Measurements from ENCODE around the gene RPL10. TPM values are rescaled to one million over a fixed set of nuclear protein-coding genes. Genes with fewer than 3 reads are reported as not detected.
"Not testable (repeated sequence)": the region's sequence is repeated elsewhere in the genome, so short reads cannot be mapped to it uniquely, and the experiment has no call there.

RPL10 gene
- polyA plus RNA-seq, 3 donors from 2014 or later: 2,085 to 3,021 (median 2,819) TPM

DNA sequence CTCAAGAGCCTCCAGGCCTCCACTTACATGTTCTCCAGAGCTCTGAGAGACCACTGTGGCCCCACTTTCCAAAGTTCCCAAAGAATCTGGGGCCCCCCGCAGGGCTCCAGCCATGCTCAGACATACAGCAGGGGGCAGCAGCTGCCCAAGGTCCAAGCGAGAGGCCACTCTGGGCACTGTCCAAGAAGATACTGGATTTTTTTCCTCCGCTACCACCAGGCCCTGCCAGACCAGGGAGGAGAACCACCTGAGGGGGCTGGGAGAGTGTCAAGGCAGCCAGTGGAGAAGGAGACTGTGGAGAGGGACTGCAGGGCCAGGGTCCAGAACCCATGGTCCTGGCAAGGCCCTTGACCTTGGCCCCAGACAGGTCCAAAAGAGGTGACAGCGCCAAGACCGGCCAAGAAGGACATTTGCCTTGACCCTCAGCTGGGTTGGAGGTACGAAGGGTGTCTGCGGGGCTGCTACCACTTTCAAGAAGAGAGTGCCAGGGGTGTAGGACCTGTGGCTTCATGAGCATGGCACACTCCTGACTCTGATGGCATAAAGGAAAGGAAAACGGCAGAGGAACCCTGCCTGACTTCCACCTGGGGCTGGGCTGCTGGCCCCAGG, 13.8 kb upstream of the RPL10 start:
- peaks cover 5 to 10% (median 8%) of the 10 kb centered on the region in 3 donors for H3K27me3 Mint-ChIP-seq (ENCODE audit: low read depth in 3 of 3)

DNA sequence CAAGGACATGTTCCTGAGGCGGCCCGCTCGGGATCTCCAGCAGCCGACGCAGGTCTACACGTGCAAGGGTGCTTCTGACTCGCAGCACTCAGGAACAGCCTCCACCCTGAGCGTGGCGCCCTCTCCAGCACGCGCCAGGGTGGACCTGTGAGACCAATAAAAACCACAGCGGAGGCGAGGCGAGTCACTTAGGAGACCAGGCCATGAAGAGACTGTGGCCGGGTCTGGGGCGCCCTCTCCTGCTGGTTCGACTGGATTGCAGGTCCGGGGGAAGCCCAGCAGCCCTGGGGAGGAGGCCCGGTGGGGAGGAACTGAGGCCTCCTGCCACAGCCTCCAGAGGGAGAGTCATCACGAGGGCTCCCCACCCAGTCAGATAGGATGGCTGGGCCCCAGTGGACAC, 10.1 kb upstream of the RPL10 start:
- not testable (repeated sequence) for H3K36me3 Mint-ChIP-seq; H3K4me3 Mint-ChIP-seq; H3K27ac Mint-ChIP-seq; H3K27me3 Mint-ChIP-seq (ENCODE audit: low read depth in 3 of 3); H3K4me1 Mint-ChIP-seq; DNase-seq; H3K9me3 Mint-ChIP-seq

More for the DNA sequence above, 13.8 kb upstream of the RPL10 start:
- H3K4me1 Mint-ChIP-seq: peaks cover 14 to 21% of the 10 kb centered on the region in 2 donors
- peak overlapping the region in 4 of 6 donors; percentile 65 to 71 (median 70) for H3K27ac Mint-ChIP-seq
- DNase-seq: no peak
- H3K4me3 Mint-ChIP-seq: no peak overlapping the region
- no peaks in the 10 kb centered on the region for H3K9me3 Mint-ChIP-seq
- peaks cover 0 to 3% (median 3%) of the 10 kb centered on the region in 3 donors for H3K36me3 Mint-ChIP-seq

DNA sequence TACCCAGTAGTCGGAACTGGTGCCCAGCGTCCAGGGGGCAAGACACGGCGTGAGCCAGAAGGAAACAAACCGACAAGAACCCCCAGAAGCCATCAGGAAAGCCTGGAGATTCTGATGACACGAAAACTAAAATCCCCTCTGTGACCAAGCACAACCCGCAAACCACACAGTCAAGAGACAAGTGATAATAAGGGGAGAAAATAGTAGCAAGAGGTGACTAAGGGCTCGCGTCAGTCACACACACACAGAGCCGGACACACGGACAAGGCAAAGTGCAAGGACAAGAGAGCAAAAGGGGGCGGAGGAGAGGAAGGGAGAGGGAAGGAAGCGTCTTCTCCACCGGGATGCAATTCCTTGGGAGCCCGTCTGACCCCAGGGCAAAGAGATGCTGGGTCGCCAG, 9.5 kb upstream of the RPL10 start:
- not testable (repeated sequence) for H3K36me3 Mint-ChIP-seq; H3K9me3 Mint-ChIP-seq; H3K4me1 Mint-ChIP-seq; H3K4me3 Mint-ChIP-seq; H3K27me3 Mint-ChIP-seq (ENCODE audit: low read depth in 3 of 3); DNase-seq; H3K27ac Mint-ChIP-seq

DNA sequence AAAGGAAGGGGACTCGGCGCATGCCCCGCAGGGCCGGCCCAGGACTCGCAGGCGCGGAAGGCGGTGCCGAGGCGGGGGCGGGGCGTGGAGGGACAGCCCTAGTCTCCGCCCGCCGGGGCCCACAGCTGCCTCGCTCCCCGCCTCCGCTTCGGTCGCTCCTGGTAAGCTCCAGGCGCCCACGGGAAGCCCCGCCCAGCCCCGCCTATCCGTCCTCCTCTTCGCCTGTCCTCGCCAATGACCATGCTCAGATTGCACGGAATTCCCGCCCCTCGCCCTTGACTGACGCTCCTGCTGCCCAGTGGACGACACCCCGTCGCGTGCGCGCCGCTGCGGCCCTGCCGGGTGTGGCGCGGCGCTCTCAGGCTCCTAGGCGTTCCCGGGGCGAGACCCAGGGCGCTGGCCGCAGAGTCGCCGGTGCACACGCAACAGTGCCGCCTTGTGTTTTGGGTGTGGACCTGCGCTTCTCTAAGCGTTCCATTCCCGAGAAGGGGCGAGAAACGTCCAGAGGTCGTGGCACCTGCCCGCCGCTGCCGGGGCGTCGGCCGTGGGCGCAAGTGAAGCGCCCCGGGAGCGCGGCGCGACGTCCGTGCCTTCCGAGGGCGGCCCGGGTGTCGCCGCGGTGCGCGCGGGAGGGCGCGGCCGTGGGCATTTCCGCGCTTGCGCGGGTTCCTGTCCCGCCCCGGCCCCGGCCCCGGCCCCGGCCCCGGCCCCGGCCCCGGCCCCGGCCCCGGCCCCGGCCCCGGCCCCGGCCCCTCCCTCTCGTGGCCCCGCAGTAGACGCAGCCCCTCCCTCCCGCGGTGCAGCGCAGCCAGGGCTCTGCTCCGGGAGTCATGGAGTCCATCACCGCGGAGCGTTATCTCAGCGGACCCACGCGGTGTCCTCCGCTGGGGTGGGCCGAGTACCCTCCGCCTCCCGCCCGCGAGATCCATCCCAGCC, 8.1 kb upstream of the RPL10 start:
- not testable (repeated sequence) for H3K27ac Mint-ChIP-seq; H3K9me3 Mint-ChIP-seq; H3K27me3 Mint-ChIP-seq (ENCODE audit: low read depth in 3 of 3); H3K4me1 Mint-ChIP-seq; H3K4me3 Mint-ChIP-seq; H3K36me3 Mint-ChIP-seq
- DNase-seq: peak; percentile 33 to 65 (median 55)

DNA sequence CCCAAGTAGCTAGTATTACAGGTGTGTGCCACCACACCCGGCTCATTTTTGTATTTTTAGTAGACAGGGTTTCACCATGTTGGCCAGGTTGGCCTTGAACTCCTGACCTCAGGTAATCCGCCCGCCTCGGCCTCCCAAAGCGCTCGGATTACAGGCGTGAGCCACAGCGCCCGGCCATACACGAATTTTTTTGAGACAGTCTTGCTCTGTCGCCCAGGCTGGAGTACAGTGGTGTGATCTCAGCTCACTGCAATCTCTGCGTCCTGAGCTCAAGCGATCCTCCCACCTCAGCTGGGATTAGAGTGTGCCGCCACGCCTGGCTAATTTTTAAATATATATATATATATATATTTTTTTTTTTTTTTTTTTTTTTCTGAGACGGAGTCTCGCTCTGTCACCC, 1.8 kb upstream of the RPL10 start:
- peaks cover 28 to 34% (median 32%) of the 10 kb centered on the region in 3 donors for H3K27me3 Mint-ChIP-seq (ENCODE audit: low read depth in 3 of 3)
- peak overlapping the region in 2 of 5 donors; percentile 95 to 98 for H3K4me3 Mint-ChIP-seq
- not testable (repeated sequence) for DNase-seq, H3K9me3 Mint-ChIP-seq
- H3K4me1 Mint-ChIP-seq: peaks cover 15 to 24% of the 10 kb centered on the region in 2 donors
- peak overlapping the region in 2 of 6 donors; percentile 99 for H3K27ac Mint-ChIP-seq
- H3K36me3 Mint-ChIP-seq: peaks cover 8 to 25% (median 13%) of the 10 kb centered on the region in 3 donors

DNA sequence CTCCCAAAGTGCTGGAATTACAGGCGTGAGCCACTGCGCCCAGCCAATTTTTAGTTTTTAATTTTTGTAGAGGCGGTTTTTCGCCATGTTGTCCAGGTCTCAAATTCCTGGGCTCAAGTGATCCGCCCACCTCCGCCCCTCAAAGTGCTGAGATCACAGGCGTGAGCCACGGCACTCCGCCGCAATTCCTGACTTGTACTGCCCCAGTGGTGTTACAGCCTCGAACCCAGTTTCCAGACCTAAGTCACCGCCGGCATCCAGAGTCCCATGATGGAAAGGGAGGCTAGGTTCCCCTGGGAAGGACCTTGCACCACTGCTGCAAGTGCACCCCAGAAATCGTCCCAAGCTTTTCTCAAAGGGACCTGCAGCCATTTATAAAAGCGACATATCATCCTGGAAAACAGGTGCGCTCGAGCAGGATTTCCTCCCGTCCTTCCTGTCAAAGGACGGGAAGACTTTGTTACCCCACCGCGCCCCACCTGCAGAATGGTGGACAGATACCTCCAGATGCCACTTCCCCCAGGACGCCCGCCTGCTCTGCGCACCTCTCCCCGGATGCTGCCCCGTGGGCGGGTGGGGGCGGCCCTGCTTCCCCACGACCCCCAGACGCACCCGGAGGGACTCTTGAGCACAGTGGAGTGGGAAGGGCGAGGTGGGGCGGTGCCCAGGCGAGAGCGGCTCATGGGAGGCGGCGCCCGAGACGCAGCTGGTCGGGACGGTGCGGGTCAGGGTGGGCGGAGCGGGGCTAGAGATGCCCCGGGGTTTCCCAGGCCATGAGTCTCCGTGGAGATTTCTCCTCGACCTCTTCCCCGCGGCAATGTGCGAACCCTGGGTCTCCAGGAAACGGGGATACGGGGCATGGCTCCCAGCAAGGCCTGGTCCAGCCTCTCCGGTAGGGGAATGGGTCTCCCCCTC, 947 bp upstream of the RPL10 start:
- peaks cover 28 to 34% (median 32%) of the 10 kb centered on the region in 3 donors for H3K27me3 Mint-ChIP-seq (ENCODE audit: low read depth in 3 of 3)
- H3K9me3 Mint-ChIP-seq: no peaks in the 10 kb centered on the region
- H3K4me3 Mint-ChIP-seq: peak overlapping the region; percentile 95 to 99 (median 98)
- peak; percentile 65 to 69 (median 67) for DNase-seq
- peak overlapping the region; percentile 97 to 100 (median 99) for H3K27ac Mint-ChIP-seq
- peaks cover 8 to 25% (median 13%) of the 10 kb centered on the region in 3 donors for H3K36me3 Mint-ChIP-seq
- H3K4me1 Mint-ChIP-seq: peaks cover 15 to 24% of the 10 kb centered on the region in 2 donors

DNA sequence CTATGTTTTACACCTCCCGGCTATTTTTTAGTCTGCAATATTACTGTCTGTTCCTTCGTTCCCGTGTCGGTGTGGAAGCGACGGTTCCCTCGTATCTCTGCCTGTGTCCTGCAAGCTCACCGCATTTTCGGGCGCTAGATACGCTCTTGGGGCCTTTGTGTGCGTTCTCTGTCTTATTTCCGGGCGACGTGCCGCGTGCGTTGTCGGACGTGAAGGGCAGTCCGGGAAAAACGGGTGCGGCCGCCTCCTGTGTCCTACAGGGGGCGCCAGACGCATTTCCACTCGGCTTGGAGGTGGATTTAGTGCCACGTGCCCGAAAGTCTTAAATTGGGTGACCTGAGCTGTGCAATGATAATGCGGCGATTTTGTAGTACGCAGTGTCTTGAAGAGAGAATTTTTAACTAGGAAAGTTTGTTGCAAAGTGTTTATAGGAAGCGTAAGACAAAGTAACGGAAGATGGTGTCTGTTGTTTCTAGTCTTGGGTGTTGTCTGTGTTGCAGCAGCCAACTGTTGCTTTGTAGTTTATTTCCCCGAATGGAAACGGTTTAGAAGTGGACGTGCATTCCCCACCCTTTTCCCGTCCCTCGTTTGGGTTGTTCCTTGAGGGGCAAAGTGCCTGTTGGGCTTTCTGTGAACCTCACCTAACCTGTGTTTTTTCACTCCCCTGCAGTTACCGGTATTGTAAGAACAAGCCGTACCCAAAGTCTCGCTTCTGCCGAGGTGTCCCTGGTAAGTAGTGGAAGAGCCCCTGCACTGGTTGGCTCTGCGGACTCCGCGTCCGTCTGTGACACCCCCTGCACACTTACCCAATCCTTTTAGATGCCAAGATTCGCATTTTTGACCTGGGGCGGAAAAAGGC, 720 bp downstream of the RPL10 start:
- no peaks in the 10 kb centered on the region for H3K9me3 Mint-ChIP-seq
- peaks cover 15 to 24% of the 10 kb centered on the region in 2 donors for H3K4me1 Mint-ChIP-seq
- peak overlapping the region; percentile 97 to 100 (median 99) for H3K27ac Mint-ChIP-seq
- peaks cover 32 to 34% (median 32%) of the 10 kb centered on the region in 3 donors for H3K27me3 Mint-ChIP-seq (ENCODE audit: low read depth in 3 of 3)
- H3K36me3 Mint-ChIP-seq: peaks cover 8 to 28% (median 13%) of the 10 kb centered on the region in 3 donors
- peak overlapping the region; percentile 95 to 99 (median 98) for H3K4me3 Mint-ChIP-seq
- DNase-seq: peak; percentile 78 to 84 (median 83)

DNA sequence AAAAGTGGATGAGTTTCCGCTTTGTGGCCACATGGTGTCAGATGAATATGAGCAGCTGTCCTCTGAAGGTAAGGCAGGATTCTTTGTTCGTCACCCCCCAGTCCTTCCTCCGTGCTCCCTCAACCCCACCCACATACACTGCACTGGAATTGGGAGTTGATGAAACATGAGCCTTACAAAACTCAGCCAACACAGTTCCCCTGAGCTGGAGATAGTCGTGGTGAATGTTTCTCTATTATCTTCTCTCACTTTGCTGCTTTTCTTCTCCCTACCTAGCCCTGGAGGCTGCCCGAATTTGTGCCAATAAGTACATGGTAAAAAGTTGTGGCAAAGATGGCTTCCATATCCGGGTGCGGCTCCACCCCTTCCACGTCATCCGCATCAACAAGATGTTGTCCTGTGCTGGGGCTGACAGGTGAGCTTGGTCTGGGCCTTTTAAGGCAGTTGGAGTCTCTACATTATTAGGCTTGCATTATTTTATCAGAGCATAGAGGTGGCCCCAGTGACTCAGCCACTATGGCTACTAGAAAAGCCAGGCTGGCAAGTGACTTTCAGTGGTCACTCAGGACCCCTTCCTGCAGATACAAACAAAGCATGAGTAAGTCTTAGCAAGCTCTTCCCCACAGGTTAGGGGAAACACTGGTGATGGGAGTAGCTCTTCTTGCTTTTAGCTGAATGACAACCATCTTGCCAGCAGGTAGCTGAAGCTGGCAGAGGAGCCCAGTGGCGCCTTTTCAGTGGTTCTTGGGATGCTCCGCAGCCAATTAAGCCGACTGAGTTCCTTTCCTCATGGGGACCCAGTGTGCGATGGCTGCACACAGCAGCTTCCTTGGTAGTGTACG, 1.6 kb downstream of the RPL10 start:
- peaks cover 32 to 35% (median 34%) of the 10 kb centered on the region in 3 donors for H3K27me3 Mint-ChIP-seq (ENCODE audit: low read depth in 3 of 3)
- no peak for DNase-seq
- peaks cover 15 to 24% of the 10 kb centered on the region in 2 donors for H3K4me1 Mint-ChIP-seq
- H3K9me3 Mint-ChIP-seq: no peaks in the 10 kb centered on the region
- peak overlapping the region; percentile 95 to 99 (median 98) for H3K4me3 Mint-ChIP-seq
- peak overlapping the region; percentile 97 to 100 (median 99) for H3K27ac Mint-ChIP-seq
- H3K36me3 Mint-ChIP-seq: peaks cover 8 to 28% (median 13%) of the 10 kb centered on the region in 3 donors

DNA sequence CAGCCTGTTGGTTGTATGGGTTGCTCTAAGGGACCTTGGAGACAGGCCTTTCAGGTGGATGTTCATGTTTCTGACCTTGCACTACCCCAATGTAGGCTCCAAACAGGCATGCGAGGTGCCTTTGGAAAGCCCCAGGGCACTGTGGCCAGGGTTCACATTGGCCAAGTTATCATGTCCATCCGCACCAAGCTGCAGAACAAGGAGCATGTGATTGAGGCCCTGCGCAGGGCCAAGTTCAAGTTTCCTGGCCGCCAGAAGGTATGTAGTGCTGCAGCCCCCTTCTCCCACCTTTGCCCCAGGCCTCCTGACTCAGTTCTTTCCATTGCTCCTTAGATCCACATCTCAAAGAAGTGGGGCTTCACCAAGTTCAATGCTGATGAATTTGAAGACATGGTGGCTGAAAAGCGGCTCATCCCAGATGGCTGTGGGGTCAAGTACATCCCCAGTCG, 2.2 kb downstream of the RPL10 start:
- Mint-ChIP-seq H3K4me1 (peaks cover 15 to 24% of the 10 kb centered on the region in 2 donors), H3K27ac (peak overlapping the region; percentile 52 to 100 (median 99)), H3K27me3 (ENCODE audit: low read depth in 3 of 3) (peaks cover 32 to 35% (median 34%) of the 10 kb centered on the region in 3 donors), H3K36me3 (peaks cover 8 to 28% (median 13%) of the 10 kb centered on the region in 3 donors), H3K4me3 (peak overlapping the region in 4 of 5 donors; percentile 41 to 98 (median 96))
- H3K9me3 Mint-ChIP-seq, DNase-seq: not testable (repeated sequence)

DNA sequence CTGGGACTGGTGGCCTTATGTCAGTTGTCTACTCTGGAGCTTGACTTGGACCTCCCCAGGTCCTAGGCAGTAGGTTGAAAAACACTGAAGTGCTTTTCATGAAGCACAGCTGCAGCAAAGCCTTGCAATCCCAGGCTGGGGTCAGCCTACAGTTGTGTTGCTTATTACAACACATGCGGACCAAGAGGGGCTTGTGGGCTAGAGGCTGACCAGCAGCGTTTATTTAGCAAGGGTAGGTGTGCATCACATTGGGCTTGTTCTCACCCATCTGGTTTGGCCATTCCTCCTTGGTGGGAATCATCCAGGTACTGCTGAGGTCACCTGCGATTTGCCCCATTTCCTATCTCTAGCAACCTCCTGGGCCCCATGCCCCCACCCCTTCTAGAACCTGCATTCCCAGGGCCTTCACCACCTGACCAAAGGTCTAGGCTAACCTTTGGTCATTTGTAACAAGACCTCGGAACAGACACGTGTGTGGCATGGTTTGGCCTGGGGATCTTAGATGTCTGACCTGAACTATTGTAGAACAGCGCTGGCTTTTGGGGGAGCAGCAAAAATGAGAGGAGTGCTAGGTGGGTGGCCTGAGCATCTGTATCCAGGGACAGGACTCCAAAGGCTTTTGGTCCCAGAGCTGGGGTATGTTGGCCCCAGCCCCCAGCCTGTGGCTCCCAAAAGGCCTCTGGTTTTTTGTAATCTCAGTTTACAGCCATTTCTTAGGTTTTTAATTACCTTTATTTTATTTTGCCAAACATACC, 3.0 kb downstream of the RPL10 start:
- Mint-ChIP-seq H3K4me3 (peak overlapping the region in 3 of 5 donors; percentile 17 to 98 (median 41)), H3K4me1 (peaks cover 15 to 24% of the 10 kb centered on the region in 2 donors), H3K9me3 (no peaks in the 10 kb centered on the region), H3K27me3 (ENCODE audit: low read depth in 3 of 3) (peaks cover 32 to 35% (median 34%) of the 10 kb centered on the region in 3 donors), H3K36me3 (peaks cover 8 to 28% (median 13%) of the 10 kb centered on the region in 3 donors), H3K27ac (peak overlapping the region; percentile 46 to 100 (median 68))
- DNase-seq: peak in 2 of 3 donors; percentile 24 to 28

Measured in immature natural killer cell (primary cell).